C4-2B (cell line): ENCODE results near the gene CATSPERB.

ENCODE experiments used
- ZFX ChIP-seq: fragments of 450-650 bp; IDR thresholded peaks from 2 replicates; pipeline ENCODE4 v1.6.1; 2017
- TF ChIP-seq, protein P1 (sequence below): fragments of 450-650 bp; conservative IDR thresholded peaks from 2 replicates; pipeline ENCODE4 v1.5.1; 2017; ENCODE audit warnings: mild to moderate bottlenecking

DNA sequence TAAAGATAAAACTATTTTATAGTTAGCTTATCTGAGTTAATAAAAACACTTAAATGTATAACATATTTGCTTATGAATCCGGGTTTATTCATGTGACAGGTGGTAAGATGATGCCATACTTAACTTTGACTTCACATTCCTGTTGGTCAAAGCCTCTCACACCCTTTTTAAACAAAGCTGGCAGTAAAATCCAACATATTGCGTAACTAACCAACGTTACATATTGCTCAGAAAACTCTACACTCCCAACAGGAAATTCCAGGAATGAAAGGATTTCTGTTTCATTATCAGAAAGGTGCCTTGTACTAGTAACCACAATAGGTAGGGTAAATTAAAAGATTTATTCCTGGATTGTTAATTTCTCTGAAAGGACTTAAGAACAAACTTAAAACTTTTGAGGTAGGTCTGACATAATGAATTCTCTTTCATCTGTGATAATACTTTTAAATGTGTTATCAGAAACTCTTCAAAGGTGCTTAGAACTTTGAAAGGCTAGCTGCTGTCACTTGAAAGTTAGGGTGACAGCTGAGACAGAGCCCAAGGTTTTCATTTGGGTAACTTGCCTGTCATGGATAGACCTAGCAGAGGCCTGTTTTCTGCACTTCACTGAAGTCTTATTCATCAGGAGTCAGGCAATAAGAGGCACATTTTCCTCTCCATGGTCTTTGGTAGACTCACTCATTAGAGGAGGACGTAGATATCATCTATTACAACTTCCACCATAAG is 23.8 kb upstream of the CATSPERB start:
- TF ChIP-seq, protein P1, sequence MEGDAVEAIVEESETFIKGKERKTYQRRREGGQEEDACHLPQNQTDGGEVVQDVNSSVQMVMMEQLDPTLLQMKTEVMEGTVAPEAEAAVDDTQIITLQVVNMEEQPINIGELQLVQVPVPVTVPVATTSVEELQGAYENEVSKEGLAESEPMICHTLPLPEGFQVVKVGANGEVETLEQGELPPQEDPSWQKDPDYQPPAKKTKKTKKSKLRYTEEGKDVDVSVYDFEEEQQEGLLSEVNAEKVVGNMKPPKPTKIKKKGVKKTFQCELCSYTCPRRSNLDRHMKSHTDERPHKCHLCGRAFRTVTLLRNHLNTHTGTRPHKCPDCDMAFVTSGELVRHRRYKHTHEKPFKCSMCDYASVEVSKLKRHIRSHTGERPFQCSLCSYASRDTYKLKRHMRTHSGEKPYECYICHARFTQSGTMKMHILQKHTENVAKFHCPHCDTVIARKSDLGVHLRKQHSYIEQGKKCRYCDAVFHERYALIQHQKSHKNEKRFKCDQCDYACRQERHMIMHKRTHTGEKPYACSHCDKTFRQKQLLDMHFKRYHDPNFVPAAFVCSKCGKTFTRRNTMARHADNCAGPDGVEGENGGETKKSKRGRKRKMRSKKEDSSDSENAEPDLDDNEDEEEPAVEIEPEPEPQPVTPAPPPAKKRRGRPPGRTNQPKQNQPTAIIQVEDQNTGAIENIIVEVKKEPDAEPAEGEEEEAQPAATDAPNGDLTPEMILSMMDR: no peak
- no peak for TF ChIP-seq ZFX
